NCI-H446 (cell line): ENCODE results near the gene TENM3.

Experiments
- DNase-seq, 2 experiments: peaks; one replicate each; lab custom pipeline; 2025; lab: John Stamatoyannopoulos, UW

The TENM3 gene

GRCh38 chr4:182842759-182843390, 599.7 kb downstream of the TENM3 start:
- no peak for DNase-seq

GRCh38 chr4:182843808-182844325, 600.7 kb downstream of the TENM3 start:
- no peak for DNase-seq

GRCh38 chr4:182845618-182846017, 602.4 kb downstream of the TENM3 start:
- no peak for DNase-seq

GRCh38 chr4:182846036-182846435, 602.8 kb downstream of the TENM3 start:
- DNase-seq = no peak

- no peak for DNase-seq
Observed at GRCh38 chr4:182847576-182848450, 604.6 kb downstream of the TENM3 start.

GRCh38 chr4:182848685-182849084, 605.5 kb downstream of the TENM3 start:
- no peak for DNase-seq
